ENCODE measurements around the gene ARHGAP6.

Gene ARHGAP6

GRCh38 chrX:11665168-11666111, at the start of gene ARHGAP6:
Gene ARHGAP6 (minus strand): TSS chrX:11665920. CDS start chrX:11664828, 1,092 bp downstream.
- peak; percentile 1 to 7 for DNase-seq

- DNase-seq: no peak
Measured at GRCh38 chrX:11704725-11705495, 39.2 kb upstream of the ARHGAP6 start.

- no peak for DNase-seq
Measured at GRCh38 chrX:11703855-11704254, 38.1 kb upstream of the ARHGAP6 start.

GRCh38 chrX:11702965-11703631, 37.4 kb upstream of the ARHGAP6 start:
- DNase-seq: no peak

- DNase-seq: no peak
Measured at GRCh38 chrX:11702420-11702819, 36.7 kb upstream of the ARHGAP6 start.

- DNase-seq: no peak
Measured at GRCh38 chrX:11698702-11699101, 33.0 kb upstream of the ARHGAP6 start.

GRCh38 chrX:11688201-11688600, 22.5 kb upstream of the ARHGAP6 start:
- no peak for DNase-seq

- no peak for DNase-seq
Measured at GRCh38 chrX:11687157-11687556, 21.4 kb upstream of the ARHGAP6 start.

- no peak for DNase-seq
Measured at GRCh38 chrX:11683057-11683456, 17.3 kb upstream of the ARHGAP6 start.

- DNase-seq: no peak
Measured at GRCh38 chrX:11678158-11678557, 12.4 kb upstream of the ARHGAP6 start.

GRCh38 chrX:11672213-11672612, 6.5 kb upstream of the ARHGAP6 start:
- DNase-seq: no peak

GRCh38 chrX:11670316-11670715, 4.6 kb upstream of the ARHGAP6 start:
- DNase-seq: no peak

- DNase-seq: no peak
Measured at GRCh38 chrX:11666952-11667685, 1.4 kb upstream of the ARHGAP6 start.

- no peak for DNase-seq
Measured at GRCh38 chrX:11666164-11666563, 444 bp upstream of the ARHGAP6 start.

- DNase-seq: no peak
Measured at GRCh38 chrX:11664211-11665167, 1.2 kb downstream of the ARHGAP6 start.

GRCh38 chrX:11663875-11664210, 1.9 kb downstream of the ARHGAP6 start:
- no peak for DNase-seq

- no peak for DNase-seq
Measured at GRCh38 chrX:11655282-11656015, 10.3 kb downstream of the ARHGAP6 start.

GRCh38 chrX:11648705-11649519, 16.8 kb downstream of the ARHGAP6 start:
- no peak for DNase-seq

GRCh38 chrX:11647138-11647537, 18.6 kb downstream of the ARHGAP6 start:
- DNase-seq: no peak
